ENCODE data around the gene MVD. TPM values are rescaled to one million over a fixed set of nuclear protein-coding genes. Genes with fewer than 3 reads are reported as not detected.

Gene MVD
- total and polyA plus RNA-seq, 2 donors (not counting 1 experiment from before 2014, with no cell fraction given) = 35.9 to 204 TPM

GRCh38 chr16:88629835-88630234 is 33.1 kb downstream of the MVD start:
- Histone ChIP-seq H3K27me3 (ENCODE audit: control insufficient read depth, insufficient read depth, low read length) (no peaks in the 10 kb centered on the region), H3K9ac (ENCODE audit: insufficient read depth, low read length) (no peak overlapping the region), H4K20me1 (ENCODE audit: control insufficient read depth, extremely low read depth, insufficient read depth, low read length) (no peaks in the 10 kb centered on the region), H3K36me3 (ENCODE audit: control insufficient read depth, insufficient read depth, low read length) (peaks cover 20% of the 10 kb centered on the region), H3K4me3 (replicated peaks in 1 of 4; ENCODE audit: control extremely low read depth in 1 of 4, insufficient read depth in 1 of 4, low read depth in 3 of 4, low read length in 4 of 4) (no peak overlapping the region), H3K4me2 (ENCODE audit: extremely low read depth, insufficient read depth, low read length) (no peak overlapping the region), H2AFZ (ENCODE audit: low read length) (no peak overlapping the region), H3K79me2 (ENCODE audit: control insufficient read depth, insufficient read depth, low read length) (no peaks in the 10 kb centered on the region), H3K4me1 (ENCODE audit: control insufficient read depth, extremely low read depth, insufficient read depth, low read length) (peaks cover 2% of the 10 kb centered on the region), H3K27ac (ENCODE audit: insufficient read depth, low read length) (no peak overlapping the region), H3K9me3 (ENCODE audit: control insufficient read depth, insufficient read depth, low read depth, low read length) (no peaks in the 10 kb centered on the region)
- no peak for TF ChIP-seq EZH2 (IDR thresholded peaks at IDR 0.05; ENCODE audit: low read length, missing control alignments)
- TF ChIP-seq, protein P1, sequence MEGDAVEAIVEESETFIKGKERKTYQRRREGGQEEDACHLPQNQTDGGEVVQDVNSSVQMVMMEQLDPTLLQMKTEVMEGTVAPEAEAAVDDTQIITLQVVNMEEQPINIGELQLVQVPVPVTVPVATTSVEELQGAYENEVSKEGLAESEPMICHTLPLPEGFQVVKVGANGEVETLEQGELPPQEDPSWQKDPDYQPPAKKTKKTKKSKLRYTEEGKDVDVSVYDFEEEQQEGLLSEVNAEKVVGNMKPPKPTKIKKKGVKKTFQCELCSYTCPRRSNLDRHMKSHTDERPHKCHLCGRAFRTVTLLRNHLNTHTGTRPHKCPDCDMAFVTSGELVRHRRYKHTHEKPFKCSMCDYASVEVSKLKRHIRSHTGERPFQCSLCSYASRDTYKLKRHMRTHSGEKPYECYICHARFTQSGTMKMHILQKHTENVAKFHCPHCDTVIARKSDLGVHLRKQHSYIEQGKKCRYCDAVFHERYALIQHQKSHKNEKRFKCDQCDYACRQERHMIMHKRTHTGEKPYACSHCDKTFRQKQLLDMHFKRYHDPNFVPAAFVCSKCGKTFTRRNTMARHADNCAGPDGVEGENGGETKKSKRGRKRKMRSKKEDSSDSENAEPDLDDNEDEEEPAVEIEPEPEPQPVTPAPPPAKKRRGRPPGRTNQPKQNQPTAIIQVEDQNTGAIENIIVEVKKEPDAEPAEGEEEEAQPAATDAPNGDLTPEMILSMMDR (conservative IDR thresholded peaks at IDR 0.05 in 1 of 2, IDR thresholded peaks at IDR 0.05 in 1 of 2; ENCODE audit: low read depth in 1 of 2, low read length in 2 of 2) = no peak
- DNase-seq (ENCODE audit: low read depth in 2 of 2) = no peak

- no peak overlapping the region for H3K27ac ChIP-seq (ENCODE audit: insufficient read depth, low read length)
- H3K36me3 ChIP-seq (ENCODE audit: control insufficient read depth, insufficient read depth, low read length) = peaks cover 24% of the 10 kb centered on the region
- no peak overlapping the region for H2AFZ ChIP-seq (ENCODE audit: low read length)
- no peaks in the 10 kb centered on the region for H3K79me2 ChIP-seq (ENCODE audit: control insufficient read depth, insufficient read depth, low read length)
- no peak overlapping the region for H3K4me3 ChIP-seq (replicated peaks in 1 of 4; ENCODE audit: control extremely low read depth in 1 of 4, insufficient read depth in 1 of 4, low read depth in 3 of 4, low read length in 4 of 4)
- no peak overlapping the region for H3K4me2 ChIP-seq (ENCODE audit: extremely low read depth, insufficient read depth, low read length)
- no peak for DNase-seq (ENCODE audit: low read depth in 2 of 2)
- H3K27me3 ChIP-seq (ENCODE audit: control insufficient read depth, insufficient read depth, low read length) = no peaks in the 10 kb centered on the region
- no peaks in the 10 kb centered on the region for H4K20me1 ChIP-seq (ENCODE audit: control insufficient read depth, extremely low read depth, insufficient read depth, low read length)
- TF ChIP-seq, protein P1 (conservative IDR thresholded peaks at IDR 0.05 in 1 of 2, IDR thresholded peaks at IDR 0.05 in 1 of 2; ENCODE audit: low read depth in 1 of 2, low read length in 2 of 2) = peak in 1 of 2 donors; percentile 38
- TF ChIP-seq EZH2 (IDR thresholded peaks at IDR 0.05; ENCODE audit: low read length, missing control alignments) = no peak
- H3K4me1 ChIP-seq (ENCODE audit: control insufficient read depth, extremely low read depth, insufficient read depth, low read length) = no peaks in the 10 kb centered on the region
- no peak overlapping the region for H3K9ac ChIP-seq (ENCODE audit: insufficient read depth, low read length)
- no peaks in the 10 kb centered on the region for H3K9me3 ChIP-seq (ENCODE audit: control insufficient read depth, insufficient read depth, low read depth, low read length)
Observed at GRCh38 chr16:88628512-88628974, 34.3 kb downstream of the MVD start.

DNA sequence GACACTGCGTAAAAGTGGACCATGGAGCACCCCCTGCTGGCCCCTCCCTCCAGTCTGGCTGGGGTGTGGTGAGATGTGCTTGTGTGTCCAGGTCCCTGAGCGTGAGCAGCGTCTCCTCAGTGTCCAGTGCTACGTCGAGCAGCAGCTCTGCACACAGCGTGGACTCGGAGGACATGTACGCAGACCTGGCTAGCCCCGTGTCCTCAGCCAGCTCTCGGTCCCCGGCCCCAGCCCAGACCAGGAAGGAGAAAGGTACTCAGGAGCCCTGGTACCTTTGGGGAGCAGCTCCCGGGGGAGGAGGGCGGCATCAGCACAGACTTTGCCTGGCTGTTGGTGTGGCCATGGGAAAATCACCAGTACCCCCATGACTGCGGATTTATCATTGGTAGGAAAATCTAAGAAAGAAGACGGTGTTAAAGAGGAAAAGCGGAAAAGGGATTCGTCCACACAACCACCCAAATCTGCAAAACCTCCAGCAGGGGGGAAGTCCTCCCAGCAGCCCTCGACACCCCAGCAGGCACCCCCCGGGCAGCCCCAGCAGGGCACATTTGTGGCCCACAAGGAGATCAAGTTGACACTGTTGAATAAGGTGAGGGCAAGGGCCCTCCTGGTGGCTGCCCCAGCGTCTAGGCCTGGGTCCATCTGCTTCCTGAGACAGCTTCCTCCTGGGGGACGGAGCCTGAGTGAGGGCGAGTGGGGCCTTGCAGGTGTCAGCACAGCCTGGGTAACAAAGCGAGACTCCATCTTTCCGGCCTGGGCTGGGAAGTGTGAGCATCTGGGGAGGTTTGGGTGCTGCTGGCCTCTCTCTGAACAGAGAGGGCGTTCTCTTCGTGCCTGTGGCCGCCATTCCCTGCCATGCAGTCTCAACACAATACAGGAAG is 35.1 kb downstream of the MVD start:
- Histone ChIP-seq H3K27me3 (ENCODE audit: control insufficient read depth, insufficient read depth, low read length) (no peaks in the 10 kb centered on the region), H3K27ac (ENCODE audit: insufficient read depth, low read length) (no peak overlapping the region), H3K79me2 (ENCODE audit: control insufficient read depth, insufficient read depth, low read length) (no peaks in the 10 kb centered on the region), H3K36me3 (ENCODE audit: control insufficient read depth, insufficient read depth, low read length) (peaks cover 27% of the 10 kb centered on the region), H4K20me1 (ENCODE audit: control insufficient read depth, extremely low read depth, insufficient read depth, low read length) (no peaks in the 10 kb centered on the region), H3K4me2 (ENCODE audit: extremely low read depth, insufficient read depth, low read length) (no peak overlapping the region), H3K9me3 (ENCODE audit: control insufficient read depth, insufficient read depth, low read depth, low read length) (no peaks in the 10 kb centered on the region), H3K9ac (ENCODE audit: insufficient read depth, low read length) (no peak overlapping the region), H2AFZ (ENCODE audit: low read length) (no peak overlapping the region), H3K4me1 (ENCODE audit: control insufficient read depth, extremely low read depth, insufficient read depth, low read length) (no peaks in the 10 kb centered on the region), H3K4me3 (replicated peaks in 1 of 4; ENCODE audit: control extremely low read depth in 1 of 4, insufficient read depth in 1 of 4, low read depth in 3 of 4, low read length in 4 of 4) (no peak overlapping the region)
- no peak for TF ChIP-seq EZH2 (IDR thresholded peaks at IDR 0.05; ENCODE audit: low read length, missing control alignments)
- TF ChIP-seq, protein P1 (conservative IDR thresholded peaks at IDR 0.05 in 1 of 2, IDR thresholded peaks at IDR 0.05 in 1 of 2; ENCODE audit: low read depth in 1 of 2, low read length in 2 of 2) = no peak
- no peak for DNase-seq (ENCODE audit: low read depth in 2 of 2)

All from fibroblast of lung (primary cell).